Activated CD8-positive, alpha-beta T cell treated with anti-CD3 and anti-CD28 coated beads, Interleukin-2, amount 10 ng/mL, durations not matched to agents 7 days and 5 days (primary cell): Measurements from ENCODE around the gene ZBTB21. TPM values are rescaled to one million over a fixed set of nuclear protein-coding genes. Genes with fewer than 3 reads are reported as not detected.

Experiments
- ATAC-seq: fragments of 150-1000 bp; cut with Tn5 transposase; one replicate; pipeline ENCODE4 v1.10.0; 2021; ENCODE audit warnings: moderate library complexity
- CTCF ChIA-PET: fragments of 350-600 bp; sonication (Branson Sonifier 250); formaldehyde crosslinking; loops from one replicate; lab custom pipeline; 2021; ENCODE audit warnings: antibody characterized with exemption; lab: Charles Lee
- POLR2A ChIA-PET: fragments of 350-600 bp; sonication (Branson Sonifier 250); formaldehyde crosslinking; loops from one replicate; lab custom pipeline; 2021; ENCODE audit warnings: antibody characterized with exemption; lab: Charles Lee
- DNase-seq: peaks from one replicate; pipeline ENCODE4 v3.0.0-alpha.2; 2020
- H3K27ac Mint-ChIP-seq: one replicate; pipeline ENCODE4 v1.8.0; 2021; ENCODE audit warnings: mild to moderate bottlenecking, mixed read lengths
- H3K27me3 Mint-ChIP-seq: one replicate; pipeline ENCODE4 v1.8.0; 2021; ENCODE audit warnings: low read depth, mixed read lengths
- H3K36me3 Mint-ChIP-seq: one replicate; pipeline ENCODE4 v1.8.0; 2021; ENCODE audit warnings: low read depth, mixed read lengths
- H3K4me1 Mint-ChIP-seq: one replicate; pipeline ENCODE4 v1.8.0; 2021; ENCODE audit warnings: low read depth, mixed read lengths
- H3K4me3 Mint-ChIP-seq: one replicate; pipeline ENCODE4 v1.8.0; 2021; ENCODE audit warnings: mild to moderate bottlenecking, mixed read lengths
- H3K9me3 Mint-ChIP-seq: one replicate; pipeline ENCODE4 v1.8.0; 2022; ENCODE audit warnings: mixed read lengths; ENCODE audit not compliant: insufficient read depth
- total RNA-seq, 2 experiments: library from RNA; stranded (reverse); gene quantifications; one replicate each; pipeline ENCODE4 v1.2.3, GENCODE V29; 2021

The ZBTB21 gene
- total RNA-seq, 2 experiments from 2014 or later = 19.5 to 23.6 TPM

DNA sequence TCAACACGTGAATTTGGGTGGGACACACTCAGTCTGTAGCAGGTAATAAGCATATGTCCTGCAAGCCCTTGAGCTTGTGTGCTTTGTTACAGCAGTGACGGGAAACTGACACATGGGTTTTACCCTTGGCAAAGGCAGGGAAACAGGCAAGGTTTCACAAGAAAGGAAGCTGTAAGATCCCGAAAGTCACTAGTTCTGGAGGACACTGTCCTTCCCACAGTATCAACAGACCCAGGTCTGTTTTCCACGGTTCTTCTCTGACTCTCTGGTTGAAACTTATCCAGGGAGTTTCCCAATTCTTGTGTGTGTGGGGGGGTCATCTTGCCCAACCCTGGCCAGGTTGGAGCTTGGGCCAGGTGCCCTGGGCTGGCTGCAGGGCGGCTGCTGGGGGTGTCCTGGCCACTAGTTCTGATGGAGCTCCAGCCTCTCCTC lies 29.3 kb upstream of the ZBTB21 start:
- ATAC-seq (no peak), DNase-seq (no peak)
- Mint-ChIP-seq H3K9me3 (no peaks in the 10 kb centered on the region), H3K27me3 (no peaks in the 10 kb centered on the region), H3K27ac (no peak overlapping the region), H3K4me3 (no peak overlapping the region), H3K36me3 (no peaks in the 10 kb centered on the region), H3K4me1 (no peaks in the 10 kb centered on the region)
- ChIA-PET CTCF (no interaction called here), POLR2A (interaction anchor here (0.6 kb wide), 1 partner anchor 612 kb away, joined by 3 read pairs; no protein-coding TSS in a partner anchor)

DNA sequence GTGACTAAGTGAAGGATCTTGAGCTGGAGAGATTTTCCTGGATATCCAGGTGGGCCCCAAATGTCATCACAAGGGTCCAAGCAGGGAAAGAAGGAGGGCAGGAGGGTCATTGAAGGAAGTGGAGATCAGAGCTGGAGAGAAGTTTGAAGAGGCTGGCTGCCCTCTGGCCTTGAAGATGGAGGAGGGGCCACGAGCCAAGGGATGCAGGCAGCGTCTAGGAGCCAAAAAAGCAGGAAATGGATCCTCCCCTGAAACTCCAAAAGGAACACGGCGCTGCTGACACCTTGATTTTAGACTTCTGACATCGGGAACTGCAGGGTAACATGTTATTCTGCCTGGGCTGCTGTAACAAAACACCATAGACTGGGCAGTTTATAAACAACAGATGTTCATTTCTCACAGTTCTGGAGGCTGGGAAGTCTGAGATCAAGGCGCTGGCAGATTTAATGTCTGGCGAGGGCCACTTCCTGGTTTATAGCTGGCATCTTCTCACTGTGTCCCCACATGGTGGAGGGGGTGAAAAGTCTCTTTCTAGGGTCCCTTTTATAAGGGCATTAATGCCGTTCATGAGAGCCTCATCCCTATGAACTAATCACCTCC lies 28.8 kb upstream of the ZBTB21 start:
- ATAC-seq = no peak
- H3K27me3 Mint-ChIP-seq = no peaks in the 10 kb centered on the region
- ChIA-PET CTCF (no interaction called here), POLR2A (no interaction called here)
- no peak overlapping the region for H3K4me3 Mint-ChIP-seq
- H3K36me3 Mint-ChIP-seq = no peaks in the 10 kb centered on the region
- H3K4me1 Mint-ChIP-seq = no peaks in the 10 kb centered on the region
- H3K27ac Mint-ChIP-seq = no peak overlapping the region
- no peak for DNase-seq
- H3K9me3 Mint-ChIP-seq = no peaks in the 10 kb centered on the region

DNA sequence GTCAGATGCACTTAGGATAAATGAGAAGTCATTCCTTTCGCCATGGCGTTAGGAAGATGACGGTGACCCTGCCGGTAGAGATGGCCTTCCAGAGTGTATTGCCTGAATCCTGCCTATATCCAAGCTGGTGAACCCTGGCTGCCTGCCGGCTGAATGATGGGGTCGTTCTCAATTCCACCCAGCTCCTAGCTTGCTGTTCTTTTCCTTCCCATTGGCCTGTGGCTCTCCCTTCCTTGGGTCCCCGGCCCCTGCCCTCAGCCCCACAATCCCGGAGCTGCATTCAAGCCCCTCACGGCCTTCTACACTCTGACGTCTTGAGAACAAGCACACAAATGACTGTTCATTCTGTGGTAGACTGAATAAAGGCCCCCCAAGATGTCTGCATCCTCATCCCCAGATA lies 28.2 kb upstream of the ZBTB21 start:
- ChIA-PET POLR2A (interaction anchor here (0.6 kb wide), 1 partner anchor 32 kb away, joined by 3 read pairs; no protein-coding TSS in a partner anchor), CTCF (no interaction called here)
- ATAC-seq = no peak
- no peaks in the 10 kb centered on the region for H3K4me1 Mint-ChIP-seq
- H3K27ac Mint-ChIP-seq = no peak overlapping the region
- H3K36me3 Mint-ChIP-seq = no peaks in the 10 kb centered on the region
- no peaks in the 10 kb centered on the region for H3K9me3 Mint-ChIP-seq
- DNase-seq = no peak
- no peak overlapping the region for H3K4me3 Mint-ChIP-seq
- no peaks in the 10 kb centered on the region for H3K27me3 Mint-ChIP-seq

DNA sequence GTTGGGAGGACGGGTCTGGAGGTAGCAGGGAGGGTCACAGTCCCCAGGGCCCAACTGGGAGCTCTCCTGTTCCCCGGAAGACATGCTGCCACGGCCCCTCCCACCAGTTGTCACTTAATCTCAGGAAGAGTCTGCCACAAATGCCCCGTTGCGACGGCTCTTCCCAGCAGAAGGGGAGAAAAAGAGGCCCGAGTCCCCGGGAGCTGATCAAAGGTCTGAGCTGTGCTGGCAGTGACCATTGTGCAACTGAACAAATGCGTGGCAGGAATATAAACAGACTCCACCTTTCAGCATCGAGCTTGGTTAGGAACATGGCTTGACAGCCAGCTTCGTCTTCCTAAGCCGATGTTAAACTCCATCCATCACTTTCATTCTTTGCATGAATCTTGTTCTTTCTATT lies 27.8 kb upstream of the ZBTB21 start:
- POLR2A ChIA-PET = interaction anchor here (0.6 kb wide), 1 partner anchor 32 kb away, joined by 3 read pairs; no protein-coding TSS in a partner anchor
- no peak for ATAC-seq
- CTCF ChIA-PET = no interaction called here
- no peak overlapping the region for H3K4me3 Mint-ChIP-seq
- no peaks in the 10 kb centered on the region for H3K36me3 Mint-ChIP-seq
- DNase-seq = no peak
- no peaks in the 10 kb centered on the region for H3K27me3 Mint-ChIP-seq
- no peaks in the 10 kb centered on the region for H3K9me3 Mint-ChIP-seq
- no peak overlapping the region for H3K27ac Mint-ChIP-seq
- no peaks in the 10 kb centered on the region for H3K4me1 Mint-ChIP-seq

DNA sequence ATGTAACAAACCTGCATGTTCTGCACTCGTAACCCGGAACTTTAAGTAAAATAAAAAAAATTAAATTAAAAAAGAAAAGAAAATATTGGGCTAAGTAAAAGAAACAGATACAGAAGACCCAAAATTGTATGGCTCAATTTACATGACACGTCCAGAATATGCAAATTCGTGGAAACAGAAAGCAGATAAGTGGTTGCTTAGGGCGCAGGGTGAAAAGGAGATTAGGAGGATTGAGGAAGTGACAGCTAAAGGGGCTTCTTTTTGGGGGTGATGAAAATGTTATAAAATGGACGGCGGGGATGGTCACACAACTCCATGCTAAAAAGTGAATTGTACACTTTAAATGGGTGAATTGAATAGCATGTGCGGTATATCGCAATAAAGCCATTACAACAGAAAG lies 27.4 kb upstream of the ZBTB21 start:
- Mint-ChIP-seq H3K27ac (no peak overlapping the region), H3K36me3 (no peaks in the 10 kb centered on the region), H3K9me3 (no peaks in the 10 kb centered on the region), H3K27me3 (no peaks in the 10 kb centered on the region), H3K4me1 (no peaks in the 10 kb centered on the region), H3K4me3 (no peak overlapping the region)
- DNase-seq (no peak), ATAC-seq (no peak)
- CTCF ChIA-PET = no interaction called here
- POLR2A ChIA-PET = no interaction called here

DNA sequence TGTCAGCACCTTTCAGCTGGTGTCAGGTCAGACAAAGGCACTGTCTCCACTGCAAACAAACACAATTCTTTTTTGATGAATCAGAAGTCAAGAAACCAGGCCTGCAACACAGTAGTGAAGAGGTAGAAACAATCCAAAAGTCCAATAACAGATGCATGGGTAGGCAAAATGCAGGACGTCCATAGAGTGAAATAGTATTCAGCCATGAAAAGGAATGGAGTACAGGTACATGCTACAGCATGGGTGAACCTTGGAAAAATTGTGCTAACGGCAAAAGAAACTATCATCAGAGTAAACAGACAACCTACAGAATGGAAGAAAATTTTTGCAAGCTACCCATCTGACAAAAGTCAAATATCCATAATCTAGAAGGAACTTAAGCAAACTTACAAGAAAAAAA lies 26.2 kb upstream of the ZBTB21 start:
- CTCF ChIA-PET = interaction anchor here (1.2 kb wide), 1 partner anchor 72 kb away, joined by 4 read pairs; no protein-coding TSS in a partner anchor

DNA sequence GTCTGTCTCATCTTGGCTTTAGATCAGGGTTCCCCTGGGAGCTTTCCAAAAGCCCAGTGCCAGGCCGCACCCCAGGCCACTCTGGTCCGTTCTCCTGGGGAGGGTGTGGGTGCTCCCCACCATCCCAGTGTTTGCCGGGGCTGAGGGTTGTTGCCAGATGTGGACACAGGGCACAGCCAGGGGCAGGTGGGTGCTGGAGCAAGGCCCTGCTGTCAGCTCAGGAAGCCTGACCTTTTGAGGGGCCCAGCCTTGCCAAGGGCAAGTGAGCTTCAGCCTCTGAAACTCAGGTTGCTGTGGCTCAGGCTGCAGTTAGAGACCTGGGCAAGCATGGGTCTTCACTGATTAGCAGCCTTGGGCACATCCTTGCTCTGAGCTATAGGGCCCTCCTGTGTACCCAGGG lies 22.8 kb upstream of the ZBTB21 start:
- Mint-ChIP-seq H3K36me3 (no peaks in the 10 kb centered on the region), H3K27me3 (peaks cover 2% of the 10 kb centered on the region), H3K4me3 (no peak overlapping the region), H3K9me3 (no peaks in the 10 kb centered on the region), H3K27ac (no peak overlapping the region), H3K4me1 (no peaks in the 10 kb centered on the region)
- ChIA-PET CTCF (no interaction called here), POLR2A (interaction anchor here (1.0 kb wide), 1 partner anchor 22 kb away, joined by 3 read pairs; no protein-coding TSS in a partner anchor)
- peak; percentile 11 for ATAC-seq
- DNase-seq = no peak

More for the DNA sequence above, 26.2 kb upstream of the ZBTB21 start:
- Mint-ChIP-seq H3K9me3 (no peaks in the 10 kb centered on the region), H3K4me1 (no peaks in the 10 kb centered on the region), H3K27ac (no peak overlapping the region), H3K36me3 (no peaks in the 10 kb centered on the region), H3K27me3 (no peaks in the 10 kb centered on the region), H3K4me3 (no peak overlapping the region)
- DNase-seq (no peak), ATAC-seq (no peak)
- POLR2A ChIA-PET = no interaction called here

DNA sequence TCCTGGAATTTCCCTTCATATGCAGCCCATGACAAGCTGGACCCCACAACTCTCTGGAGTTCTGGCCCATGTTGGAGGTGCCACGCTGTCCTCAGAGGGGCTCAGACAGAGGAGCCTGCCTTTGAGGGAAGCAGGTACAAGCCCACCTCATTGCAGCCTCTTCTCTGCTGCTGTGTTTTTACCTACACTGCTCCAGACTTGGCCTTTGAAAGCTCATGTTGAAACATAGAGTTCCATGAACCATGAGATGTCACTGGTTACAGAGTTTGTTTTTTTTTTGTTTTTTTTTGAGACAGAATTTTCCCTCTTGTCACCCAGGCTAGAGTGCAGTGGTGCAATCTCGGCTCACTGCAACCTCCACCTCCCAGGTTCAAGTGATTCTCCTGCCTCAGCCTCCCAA lies 22.1 kb upstream of the ZBTB21 start:
- Mint-ChIP-seq H3K9me3 (no peaks in the 10 kb centered on the region), H3K4me3 (no peak overlapping the region), H3K27me3 (peaks cover 2% of the 10 kb centered on the region), H3K27ac (no peak overlapping the region), H3K36me3 (no peaks in the 10 kb centered on the region), H3K4me1 (no peaks in the 10 kb centered on the region)
- ChIA-PET POLR2A (no interaction called here), CTCF (interaction anchor here (0.8 to 1.1 kb wide), 2 partner anchors 76 to 85 kb away, joined by 3 to 6 read pairs; no protein-coding TSS in a partner anchor)
- DNase-seq = no peak
- ATAC-seq = no peak

DNA sequence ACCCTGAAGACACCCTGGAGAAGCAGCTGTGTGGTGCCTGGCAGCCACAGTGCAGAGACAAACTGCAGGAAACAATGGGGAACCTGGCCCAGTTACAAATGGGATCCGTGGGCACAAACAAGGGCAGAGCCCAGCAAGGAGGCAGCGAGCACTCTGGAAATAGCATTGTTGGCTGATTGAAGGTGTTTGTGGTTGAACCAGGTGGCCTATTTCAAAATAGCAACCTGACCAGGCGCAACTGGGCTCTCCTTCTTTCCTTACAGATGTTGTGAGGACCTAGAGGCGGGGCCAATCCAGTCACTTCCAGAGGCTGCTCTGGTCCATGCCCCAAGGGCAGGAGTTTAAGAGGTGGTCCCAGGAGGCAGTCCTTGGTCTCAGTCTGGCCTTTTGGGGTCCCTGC lies 21.7 kb upstream of the ZBTB21 start:
- Mint-ChIP-seq H3K27me3 (peaks cover 2% of the 10 kb centered on the region), H3K27ac (no peak overlapping the region), H3K4me1 (no peaks in the 10 kb centered on the region), H3K9me3 (no peaks in the 10 kb centered on the region), H3K4me3 (no peak overlapping the region), H3K36me3 (no peaks in the 10 kb centered on the region)
- DNase-seq (no peak), ATAC-seq (no peak)
- POLR2A ChIA-PET = no interaction called here
- CTCF ChIA-PET = interaction anchor here (0.8 to 1.1 kb wide), 2 partner anchors 77 to 86 kb away, joined by 3 to 6 read pairs; no protein-coding TSS in a partner anchor

DNA sequence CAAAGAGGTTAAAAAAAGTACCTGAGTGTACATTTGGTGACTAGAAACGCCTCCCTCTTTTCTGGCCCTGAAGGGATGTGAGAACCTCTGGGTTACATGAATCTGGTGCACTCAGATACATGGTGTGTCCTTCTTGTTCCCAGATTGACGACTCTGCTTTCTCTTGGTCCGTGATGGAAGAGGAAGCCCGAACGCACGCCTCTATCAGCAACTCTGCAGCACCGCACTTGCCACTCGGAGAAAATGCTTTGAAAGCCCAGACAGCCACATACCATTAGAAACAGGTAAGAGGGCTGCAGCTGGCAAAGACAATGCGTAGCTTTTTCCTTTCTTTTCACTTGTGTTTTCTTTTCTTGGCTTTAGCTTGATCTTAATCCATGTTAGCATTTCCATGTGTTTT lies 21.1 kb upstream of the ZBTB21 start:
- Mint-ChIP-seq H3K9me3 (no peaks in the 10 kb centered on the region), H3K27ac (no peak overlapping the region), H3K36me3 (no peaks in the 10 kb centered on the region), H3K4me3 (no peak overlapping the region), H3K4me1 (no peaks in the 10 kb centered on the region), H3K27me3 (peaks cover 2% of the 10 kb centered on the region)
- ATAC-seq (no peak), DNase-seq (no peak)
- ChIA-PET CTCF (interaction anchor here (1.1 kb wide), 1 partner anchor 86 kb away, joined by 3 read pairs; no protein-coding TSS in a partner anchor), POLR2A (no interaction called here)

DNA sequence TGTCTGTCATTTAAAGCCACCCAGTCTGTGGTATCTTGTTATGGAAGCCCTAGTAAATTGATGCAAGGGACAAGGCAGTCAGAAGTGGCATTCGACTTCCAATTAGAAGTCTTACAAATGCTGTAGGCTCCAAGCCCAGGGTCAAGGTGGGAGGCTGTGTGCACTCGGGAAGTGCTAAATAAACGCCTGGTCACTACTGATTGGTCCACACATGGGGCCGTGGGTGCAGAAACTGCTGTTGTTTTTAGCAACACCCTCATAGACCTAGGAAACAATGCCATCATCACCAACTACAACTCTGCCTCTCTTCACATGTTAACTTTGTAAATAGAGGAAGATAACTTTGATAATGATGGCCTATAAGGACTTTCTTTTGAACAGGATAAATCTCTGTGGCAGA lies 20.2 kb upstream of the ZBTB21 start:
- Mint-ChIP-seq H3K9me3 (no peaks in the 10 kb centered on the region), H3K36me3 (no peaks in the 10 kb centered on the region), H3K27ac (no peak overlapping the region), H3K4me1 (no peaks in the 10 kb centered on the region), H3K27me3 (peaks cover 2% of the 10 kb centered on the region), H3K4me3 (no peak overlapping the region)
- CTCF ChIA-PET = no interaction called here
- POLR2A ChIA-PET = no interaction called here
- DNase-seq = no peak
- ATAC-seq = no peak

DNA sequence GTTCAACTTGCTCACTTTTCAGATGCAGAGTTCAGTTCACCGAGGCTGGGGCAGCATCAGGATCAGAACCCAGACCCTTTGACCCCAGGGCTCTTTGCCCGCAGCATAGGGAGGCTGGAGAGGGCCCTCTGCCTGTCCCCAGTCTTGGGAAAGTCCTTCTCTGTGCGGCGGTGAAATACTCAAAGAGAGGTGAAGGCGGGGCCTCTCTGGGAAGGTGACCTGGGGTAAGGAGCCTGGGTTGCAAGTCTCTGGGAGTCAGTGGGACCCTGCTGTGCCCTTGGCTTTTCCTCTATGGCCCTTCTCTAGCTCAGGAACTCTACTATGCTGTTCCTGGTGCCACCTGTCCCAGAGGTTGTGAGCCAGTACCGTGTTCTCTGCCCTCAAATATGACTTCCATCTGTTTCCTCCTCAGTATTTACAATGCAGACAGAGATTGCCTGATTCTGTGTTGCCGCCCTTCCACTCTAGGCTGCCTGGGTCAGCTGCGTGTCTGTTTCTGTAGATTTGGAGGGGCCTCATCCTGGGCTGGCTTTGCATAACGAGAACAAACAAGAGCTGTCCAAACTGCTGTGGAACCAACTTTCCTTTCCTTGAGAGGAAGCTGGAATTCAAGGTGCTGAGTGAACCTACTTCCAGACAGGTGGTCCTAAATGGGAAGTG lies 18.7 kb upstream of the ZBTB21 start:
- ATAC-seq (no peak), DNase-seq (no peak)
- Mint-ChIP-seq H3K4me1 (no peaks in the 10 kb centered on the region), H3K9me3 (no peaks in the 10 kb centered on the region), H3K36me3 (no peaks in the 10 kb centered on the region), H3K27ac (no peak overlapping the region), H3K27me3 (peaks cover 6% of the 10 kb centered on the region), H3K4me3 (no peak overlapping the region)
- ChIA-PET CTCF (interaction anchor here (0.8 kb wide), 1 partner anchor 79 kb away, joined by 3 read pairs; no protein-coding TSS in a partner anchor), POLR2A (no interaction called here)
